GM19468 (cell line): ENCODE data around the gene EMSY.
"Not testable (repeated sequence)": the region's sequence is repeated elsewhere in the genome, so short reads cannot be mapped to it uniquely, and the experiment has no call there.

Source experiments
- ATAC-seq: cut with Tn5 transposase; IDR thresholded peaks from one replicate; pipeline ENCODE4 v1.9.1; 2021; ENCODE audit warnings: mild to moderate bottlenecking, moderate library complexity, moderate number of reproducible peaks; ENCODE audit not compliant: unreplicated experiment; ENCODE audit errors: extremely low read depth

The EMSY gene

DNA sequence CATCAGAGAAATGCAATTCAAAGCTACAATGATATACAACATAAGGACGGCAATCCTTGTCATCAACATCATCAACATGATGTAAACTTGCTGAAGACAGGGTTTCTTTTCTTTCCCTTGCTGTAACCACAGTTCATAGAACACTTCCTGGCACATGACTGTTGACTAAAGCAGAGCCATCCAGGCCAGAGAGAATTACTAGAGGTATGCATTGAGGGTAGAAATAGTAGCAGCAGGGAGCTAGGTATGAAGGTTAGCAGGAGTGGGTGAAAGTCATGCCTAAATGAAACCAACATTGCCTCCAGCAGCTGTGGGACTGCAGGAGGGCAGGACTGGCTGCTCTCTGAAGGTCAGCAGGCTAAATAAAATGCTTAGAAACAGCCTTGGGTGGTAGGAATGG is 122.0 kb downstream of the EMSY start:
- no peak for ATAC-seq

DNA sequence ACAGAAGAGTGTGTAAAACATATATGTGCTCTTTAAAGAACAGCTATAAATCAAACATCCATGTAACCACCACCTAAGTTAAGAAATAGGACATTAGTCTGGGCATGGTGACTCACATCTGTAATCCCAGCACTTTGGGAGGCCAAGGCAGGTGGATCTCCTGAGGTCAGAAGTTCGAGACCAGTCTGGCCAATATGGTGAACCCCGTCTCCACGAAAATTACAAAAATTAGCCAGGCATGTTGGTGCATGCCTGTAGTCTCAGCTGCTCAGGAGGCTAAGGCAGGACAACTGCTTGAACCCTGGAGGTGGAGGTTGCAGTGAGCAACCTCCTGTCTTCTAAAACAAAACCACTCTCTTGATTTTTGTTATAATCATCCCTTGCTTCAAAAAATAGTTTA is 122.4 kb downstream of the EMSY start:
- no peak for ATAC-seq

DNA sequence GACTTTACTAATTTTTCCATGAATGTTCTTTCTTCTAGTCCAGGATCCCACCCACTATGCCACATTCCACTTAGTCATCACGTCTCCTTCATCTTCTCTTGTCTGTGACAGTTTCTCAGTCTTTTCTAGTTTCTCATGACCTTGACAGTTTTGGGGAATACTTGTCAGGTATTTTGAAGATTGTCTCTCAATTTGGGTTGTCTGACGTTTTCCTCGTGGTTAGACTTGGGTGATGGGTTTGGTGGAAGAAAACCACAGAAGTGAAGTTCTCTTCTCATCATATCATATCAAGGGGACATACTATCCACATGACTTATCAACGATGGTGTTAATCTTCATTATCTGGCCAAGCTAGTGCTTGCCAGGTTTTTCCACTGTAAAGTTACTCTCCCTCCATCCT is 123.3 kb downstream of the EMSY start:
- ATAC-seq: no peak

DNA sequence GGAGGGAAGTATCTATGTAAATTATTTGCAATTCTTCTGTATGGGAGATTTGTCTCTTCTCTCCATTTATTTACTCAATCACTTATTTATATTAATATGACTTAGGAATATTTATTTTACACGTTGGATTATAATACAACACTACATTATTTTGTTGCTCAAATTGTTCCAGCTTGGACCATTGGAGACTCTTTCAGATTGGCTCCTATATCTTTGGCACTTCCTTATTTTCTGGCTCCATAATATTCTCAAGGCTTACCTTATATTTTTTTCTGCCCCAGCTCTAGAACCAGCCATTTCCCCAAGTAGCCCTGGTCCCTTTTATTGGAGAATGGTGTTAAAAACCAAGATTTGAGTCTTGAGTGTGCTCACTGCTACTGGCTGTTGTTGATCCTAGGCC is 123.8 kb downstream of the EMSY start:
- ATAC-seq: no peak

DNA sequence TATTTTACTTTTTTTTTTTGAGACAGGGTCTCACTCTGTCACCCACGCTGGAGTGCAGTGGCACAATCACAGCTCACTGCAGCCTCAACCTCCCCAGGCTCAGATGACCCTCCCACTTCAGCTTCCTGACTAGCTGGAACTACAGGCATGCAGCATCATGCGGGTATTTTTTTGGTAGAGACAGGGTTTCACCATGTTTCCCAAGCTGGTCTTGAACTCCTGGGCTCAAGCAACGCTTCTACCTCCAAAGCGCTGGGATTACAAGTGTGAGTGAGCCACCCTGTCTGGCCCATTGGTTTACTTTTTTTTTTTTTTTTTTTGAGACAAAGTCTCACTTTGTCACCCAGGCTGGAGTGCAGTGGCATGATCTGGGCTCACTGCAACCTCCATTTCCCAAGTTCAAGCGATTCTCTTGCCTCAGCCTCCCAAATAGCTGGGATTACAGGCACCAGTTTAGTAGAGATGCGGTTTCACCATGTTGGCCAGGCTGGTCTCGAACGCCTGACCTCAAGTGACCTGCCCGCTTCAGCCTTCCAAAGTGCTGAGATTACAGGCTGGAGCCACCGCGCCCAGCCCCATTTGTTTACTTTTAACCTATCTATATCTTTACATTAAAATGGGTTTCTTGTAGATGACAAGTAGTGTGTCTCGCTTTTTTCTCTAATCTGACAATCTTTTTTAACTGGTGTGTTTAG is 127.5 kb downstream of the EMSY start:
- ATAC-seq: not testable (repeated sequence)

DNA sequence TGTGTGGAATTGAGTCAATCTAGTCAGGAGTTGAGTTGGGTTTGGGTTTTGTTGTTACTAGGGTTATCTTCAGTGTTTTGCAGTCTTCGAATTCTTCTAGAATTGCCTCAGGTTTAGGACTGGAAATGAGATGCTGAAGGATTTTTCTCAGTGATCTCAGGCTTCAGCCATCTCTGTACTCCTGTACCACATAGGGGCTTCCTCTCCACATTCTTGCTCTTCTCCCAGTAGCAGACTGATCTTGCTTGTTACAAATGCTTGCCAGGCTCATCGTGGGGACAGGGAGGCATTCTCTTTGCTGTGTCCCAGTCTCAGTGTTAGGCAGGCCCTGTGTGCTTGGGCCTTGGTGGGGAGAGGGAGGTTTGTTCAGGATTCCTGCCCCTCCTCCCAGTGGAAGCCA is 129.6 kb downstream of the EMSY start:
- ATAC-seq: no peak

DNA sequence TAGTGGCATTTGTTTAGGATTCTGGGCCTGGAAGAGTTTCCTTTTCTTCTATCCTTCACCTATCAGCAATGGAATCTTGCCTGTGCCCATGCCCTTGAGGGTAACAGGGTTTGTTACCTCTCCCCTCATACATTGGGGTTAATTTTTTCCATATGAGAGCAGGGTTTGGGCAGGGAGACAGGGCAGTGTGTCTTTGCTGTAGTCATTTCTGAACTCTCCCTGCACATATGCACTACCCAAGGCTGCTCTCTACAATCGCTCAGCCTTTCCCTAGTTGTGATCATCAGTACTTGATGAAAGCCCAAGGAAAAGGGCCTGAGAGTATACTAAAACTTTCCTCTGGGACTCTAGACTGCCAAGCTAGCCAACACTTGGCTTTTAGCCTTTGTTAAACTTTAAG is 130.1 kb downstream of the EMSY start:
- no peak for ATAC-seq

DNA sequence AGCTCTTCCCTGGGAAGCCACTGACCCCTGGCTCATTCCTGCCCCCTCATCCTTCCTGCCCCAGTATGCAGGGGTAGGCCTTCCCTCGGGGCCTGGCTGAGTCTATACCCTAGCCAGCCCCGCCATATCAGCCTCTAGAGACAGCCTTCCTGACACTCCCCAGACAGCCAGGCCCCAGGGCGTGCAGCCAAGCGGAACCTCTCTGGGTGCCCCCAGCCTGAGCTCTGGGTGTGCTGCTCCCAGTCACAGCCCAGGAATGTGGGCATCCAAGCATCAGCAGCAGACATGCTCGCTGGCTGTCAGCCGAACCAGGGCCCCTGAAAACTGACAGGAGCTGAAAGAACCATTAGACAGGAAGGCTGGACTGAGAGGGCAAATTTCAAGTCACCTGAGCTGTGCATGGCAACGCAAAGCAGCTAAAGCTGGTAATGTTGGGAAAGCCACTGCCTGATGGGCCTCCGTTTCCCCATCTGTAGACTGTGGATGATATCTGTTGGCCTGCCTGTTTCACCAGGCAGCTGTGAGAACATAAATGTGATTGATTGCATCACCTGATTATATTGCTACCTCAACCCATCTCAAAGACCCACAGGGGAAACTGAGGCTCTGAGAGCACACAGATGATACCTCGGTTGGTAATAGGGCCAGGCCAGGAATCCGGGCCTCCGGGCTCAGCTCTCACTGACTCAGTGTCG is 132.6 kb downstream of the EMSY start:
- ATAC-seq: no peak

DNA sequence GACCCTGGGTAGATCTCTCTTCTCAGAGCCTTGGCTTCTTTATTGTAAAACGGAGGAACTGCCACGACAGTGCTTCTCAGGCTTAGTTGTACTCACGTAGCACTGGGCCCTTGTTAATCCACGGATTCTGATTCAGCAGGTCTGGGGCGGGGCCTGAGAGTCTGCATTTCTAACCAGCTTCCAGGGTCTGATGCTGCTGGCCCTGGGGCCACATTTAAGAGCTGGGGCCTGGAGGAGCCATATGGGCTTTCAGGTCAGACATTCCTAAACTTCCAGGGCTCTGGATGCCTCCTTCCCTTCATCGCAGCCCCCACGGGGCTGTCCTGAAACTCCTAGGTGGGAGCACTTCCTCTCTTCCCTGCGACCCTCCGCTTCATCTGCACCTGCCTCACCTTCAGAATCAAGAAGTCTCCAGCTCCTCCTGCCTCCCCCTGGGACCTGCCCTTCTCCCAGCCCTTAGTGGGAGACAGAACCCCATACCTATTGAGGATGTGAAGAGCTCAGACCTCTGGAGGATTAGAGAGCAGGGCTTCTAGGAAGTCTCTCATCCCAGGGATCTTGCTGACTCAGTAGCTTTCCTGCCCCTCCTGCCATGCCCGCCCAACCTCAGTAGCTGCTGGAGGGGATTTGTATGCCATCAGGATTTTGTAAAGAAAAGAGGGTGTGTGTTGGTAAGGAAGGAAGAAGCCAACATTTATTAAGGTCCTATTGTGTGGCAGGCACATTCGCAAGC is 133.3 kb downstream of the EMSY start:
- no peak for ATAC-seq

DNA sequence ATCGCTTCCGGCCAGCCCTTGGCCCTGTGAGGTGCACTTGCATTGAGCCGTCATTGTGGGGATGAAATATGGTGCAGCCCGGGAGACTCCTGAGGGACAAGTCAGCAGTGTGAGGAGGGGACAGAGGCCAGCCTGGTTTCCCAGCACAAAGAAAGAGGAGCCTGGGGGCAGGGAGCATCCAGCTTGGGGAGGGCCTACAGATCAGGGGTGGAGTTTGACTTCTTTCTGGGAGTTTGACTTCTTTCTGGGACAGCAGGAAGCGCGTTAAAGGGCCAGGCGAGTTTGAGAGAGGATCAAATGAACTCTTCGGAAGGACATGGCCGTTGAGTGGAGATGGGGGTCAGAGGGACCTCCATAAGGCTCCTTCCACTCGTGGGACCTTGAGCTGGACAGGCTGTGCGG is 133.8 kb downstream of the EMSY start:
- no peak for ATAC-seq

DNA sequence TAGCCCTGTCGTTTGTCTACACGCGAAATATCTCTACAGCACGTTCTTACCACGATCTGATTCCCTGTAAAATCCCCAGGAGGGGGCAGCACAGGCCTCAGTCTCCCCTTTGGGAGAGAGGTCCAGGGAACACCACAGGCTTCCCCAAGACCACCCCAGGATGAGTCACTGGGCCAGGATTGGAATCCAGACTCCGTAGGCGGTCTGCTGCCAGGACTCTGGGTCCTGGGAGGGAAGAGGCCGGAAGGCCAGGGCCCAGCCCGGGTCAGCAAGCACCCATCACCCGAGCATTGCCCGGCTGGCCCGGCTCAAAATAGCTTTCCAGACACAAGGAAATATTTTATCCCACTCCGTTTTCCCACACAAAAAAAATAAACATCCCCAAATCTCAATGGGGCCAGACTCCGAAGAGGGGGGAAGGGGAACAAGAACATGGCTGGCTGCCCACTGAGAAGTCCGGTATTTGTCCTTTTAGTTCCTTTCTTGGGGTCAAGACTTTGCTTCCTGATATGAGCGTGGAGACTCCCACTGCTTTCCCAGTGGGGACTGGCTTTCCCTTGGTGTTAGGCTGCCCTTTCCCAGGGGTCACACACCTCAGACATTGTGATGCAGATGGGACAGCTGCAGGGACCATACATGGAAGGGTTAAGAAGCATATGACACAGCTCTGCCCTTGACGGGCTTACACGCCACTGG is 134.4 kb downstream of the EMSY start:
- no peak for ATAC-seq

DNA sequence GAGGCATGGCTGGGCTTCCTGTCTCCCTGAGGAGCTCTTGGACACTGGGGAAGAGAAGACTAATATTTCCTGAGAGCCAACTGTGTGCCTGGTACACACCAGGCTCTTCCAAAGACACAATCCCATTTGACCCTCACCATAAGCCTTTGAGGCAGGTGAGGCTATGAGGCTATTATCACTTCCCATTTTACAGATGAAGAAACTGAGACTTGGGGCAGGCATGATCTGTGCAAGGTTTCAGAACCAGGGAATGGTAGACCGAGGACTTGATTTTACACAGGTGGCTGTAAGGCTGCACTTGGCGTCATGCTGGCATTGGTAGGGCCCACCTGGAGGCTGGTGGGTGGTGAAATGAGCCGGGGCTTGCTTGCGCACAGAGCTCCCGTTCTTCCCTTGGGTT is 134.9 kb downstream of the EMSY start:
- no peak for ATAC-seq

DNA sequence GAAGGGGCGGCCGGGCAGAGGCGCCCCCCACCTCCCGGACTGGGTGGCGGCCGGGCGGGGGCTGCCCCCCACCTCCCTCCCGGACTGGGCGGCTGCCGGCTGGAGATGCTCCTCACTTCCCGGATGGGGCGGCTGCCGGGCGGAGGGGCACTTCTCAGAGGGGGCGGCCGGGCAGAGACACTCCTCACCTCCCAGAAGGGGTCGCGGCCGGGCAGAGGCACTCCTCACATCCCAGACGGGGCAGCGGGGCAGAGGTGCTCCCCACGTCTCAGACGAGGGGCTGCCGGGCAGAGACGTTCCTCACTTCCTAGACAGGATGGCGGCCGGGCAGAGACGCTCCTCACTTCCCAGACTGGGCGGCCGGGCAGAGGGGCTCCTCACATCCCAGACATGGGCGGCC is 137.7 kb downstream of the EMSY start:
- ATAC-seq: not testable (repeated sequence)

DNA sequence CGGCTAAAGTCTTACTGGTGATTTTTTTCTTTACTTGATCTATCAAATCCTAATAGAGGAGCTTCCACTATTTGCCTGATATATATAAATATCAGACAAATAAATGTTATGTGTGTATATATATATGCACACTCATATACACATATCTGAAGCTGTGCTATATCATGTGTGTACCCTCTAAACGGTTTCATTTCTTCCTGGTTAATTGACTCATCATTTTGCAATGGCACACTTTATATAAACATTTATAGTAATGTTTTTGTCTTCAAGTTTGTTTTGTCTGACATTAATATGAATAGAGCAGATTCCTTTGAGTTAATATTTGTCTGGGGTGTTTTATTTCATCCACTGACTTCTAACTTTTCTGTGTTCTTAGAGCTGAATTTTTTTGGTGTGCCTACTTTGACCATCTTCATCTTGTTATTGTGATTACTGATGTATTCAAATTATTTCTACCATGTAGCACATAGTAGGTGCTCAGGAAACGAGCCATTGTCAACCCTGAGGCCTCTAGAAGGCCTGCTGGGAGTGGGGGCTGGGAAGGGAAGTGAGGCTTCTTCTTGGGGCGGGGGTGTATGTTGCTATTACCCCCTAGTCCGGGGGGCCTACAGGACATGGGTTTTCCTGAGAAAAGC is 143.1 kb downstream of the EMSY start:
- no peak for ATAC-seq

DNA sequence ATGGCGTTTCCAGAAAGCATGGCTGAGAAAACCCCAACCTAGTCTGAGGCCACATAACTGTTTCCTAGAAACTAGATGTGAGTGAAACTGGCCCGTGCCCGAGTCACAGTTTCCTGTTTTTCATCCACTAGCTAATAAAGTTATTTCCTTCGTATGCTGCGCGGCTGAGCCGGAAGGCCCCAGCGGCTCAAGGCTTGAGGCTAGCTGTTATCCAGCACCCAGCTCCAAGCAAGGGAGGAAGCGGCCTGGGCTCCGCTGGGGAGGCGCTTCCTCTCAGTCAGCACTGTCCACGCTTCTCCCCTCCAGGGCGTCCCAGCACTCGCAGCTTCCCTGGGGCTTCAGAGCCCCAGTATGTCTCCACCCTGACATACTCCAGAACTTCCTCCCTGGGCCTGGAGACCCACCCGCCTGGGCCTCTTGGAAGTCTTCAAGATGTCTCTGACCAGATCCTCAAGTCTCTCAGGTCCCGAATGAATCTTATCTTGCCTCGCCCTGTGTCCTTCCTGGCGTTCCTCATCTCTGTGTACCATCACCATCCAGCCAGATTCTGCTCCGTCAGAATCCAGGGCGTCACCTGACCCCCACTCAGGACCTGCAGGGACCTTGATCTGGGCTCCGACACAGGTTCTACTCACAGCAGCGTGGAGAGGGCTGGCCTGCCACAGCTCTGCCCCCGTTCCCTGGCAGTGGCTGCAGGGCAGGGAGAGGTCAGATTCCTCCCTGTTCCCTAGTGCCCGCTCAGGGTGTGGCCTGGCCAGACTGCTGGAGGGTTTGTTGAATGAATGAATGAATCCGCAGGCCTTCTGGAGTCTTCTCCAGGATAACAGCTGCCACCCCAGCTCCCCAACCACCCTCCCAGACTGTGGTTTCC is 143.9 kb downstream of the EMSY start:
- no peak for ATAC-seq

DNA sequence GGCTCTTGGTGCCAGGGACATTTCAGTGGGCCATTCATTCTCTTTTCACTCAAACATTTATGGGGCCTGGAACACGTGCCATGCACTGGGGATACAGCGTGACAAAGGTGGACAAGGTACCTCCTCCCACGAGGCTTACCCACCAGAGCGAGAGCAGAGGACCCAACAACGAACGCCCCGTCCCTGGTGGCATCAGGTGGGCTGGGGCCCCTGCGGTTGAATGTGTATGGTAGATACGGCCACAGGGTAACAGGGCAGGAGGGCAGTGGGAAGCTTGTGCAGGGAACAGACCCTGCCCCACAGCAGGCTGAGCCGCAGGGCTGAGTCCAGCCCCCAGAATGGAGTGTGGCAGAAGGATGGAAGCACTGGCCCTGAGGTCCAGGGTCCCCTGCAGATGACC is 144.7 kb downstream of the EMSY start:
- no peak for ATAC-seq

DNA sequence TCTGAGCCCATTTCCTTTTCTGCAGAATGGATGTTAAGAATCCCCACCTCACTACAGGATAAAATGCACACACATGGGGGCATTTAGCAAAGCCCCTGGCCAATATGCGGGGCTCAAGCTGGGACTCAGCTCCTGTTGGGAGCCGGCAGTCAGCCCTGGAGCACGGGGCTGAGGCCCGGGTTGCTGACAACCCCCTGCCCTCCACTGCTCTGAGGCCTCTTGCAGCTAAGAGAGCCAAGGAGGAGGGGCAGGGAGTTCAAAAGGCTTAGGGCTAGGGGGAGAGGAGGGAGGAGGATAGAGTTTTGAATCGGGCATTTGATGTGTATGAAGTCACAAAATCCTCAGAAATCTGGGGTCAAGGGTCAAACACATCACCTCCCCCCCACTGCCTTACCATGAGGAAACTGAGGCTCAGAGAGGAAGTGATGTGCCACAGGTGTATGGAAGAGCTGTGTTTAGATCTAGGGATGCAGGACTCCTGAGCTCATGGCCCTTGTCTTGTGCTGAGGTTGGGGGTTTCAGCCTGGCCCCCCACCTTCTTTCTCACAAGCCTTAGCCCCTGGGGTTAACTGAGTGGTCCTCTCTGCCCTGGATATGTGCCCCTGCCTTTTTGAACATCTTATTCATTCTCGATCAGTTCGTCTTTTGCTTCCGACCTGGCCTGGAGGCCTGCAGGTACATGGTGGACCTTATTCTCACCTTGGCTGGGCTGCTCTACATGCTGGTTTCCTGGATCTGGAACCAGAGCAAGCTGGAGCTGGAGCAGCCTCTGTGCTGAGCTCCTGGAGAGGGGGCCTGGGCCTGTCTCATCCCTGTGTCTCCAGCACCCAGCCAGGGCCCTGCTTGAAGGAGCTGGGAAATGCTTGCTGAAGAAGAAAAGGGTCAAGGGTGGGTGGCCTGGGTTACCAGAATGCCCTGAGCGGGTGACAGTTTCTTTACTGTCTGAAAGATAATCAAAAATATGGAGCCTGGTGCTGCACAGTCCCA is 145.4 kb downstream of the EMSY start:
- ATAC-seq: no peak

DNA sequence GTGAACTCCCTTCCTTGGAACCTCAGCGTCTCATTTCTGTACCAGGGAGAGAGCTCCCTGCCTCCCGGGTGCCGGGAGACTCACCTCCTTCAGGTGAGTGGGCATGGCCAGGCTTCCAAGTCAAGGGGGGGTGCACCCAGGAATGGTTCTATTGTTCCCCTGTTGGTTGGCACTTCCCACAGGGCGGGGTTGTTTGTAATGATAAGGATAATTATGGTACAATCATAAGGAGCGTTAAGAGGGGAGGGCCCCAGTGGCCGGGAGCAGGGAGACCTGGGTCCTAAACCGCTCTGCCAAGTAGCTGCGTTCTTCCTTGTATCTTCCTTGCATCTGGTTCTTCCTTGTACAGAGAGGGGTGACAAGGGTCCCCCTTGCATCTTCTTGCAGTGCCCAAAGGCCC is 146.6 kb downstream of the EMSY start:
- ATAC-seq: no peak
